Fibroblast of pulmonary artery (primary cell): ENCODE data around the gene CELSR1.
A peak's percentile ranks its signal among the peaks of the same experiment; 100 is the strongest.

Source experiments
- DNase-seq: peaks from one replicate; pipeline ENCODE4 v3.0.0-alpha.2; 2010; ENCODE audit warnings: low read depth
- H3K4me3 ChIP-seq: replicated peaks from 2 replicates; pipeline ENCODE4 v1.5.1; 2011; ENCODE audit warnings: low read depth, mild to moderate bottlenecking, control low read depth, low read length, moderate library complexity
- TF ChIP-seq, protein P1 (sequence below): IDR thresholded peaks from 2 replicates; pipeline ENCODE4 v1.5.1; 2011; ENCODE audit warnings: mild to moderate bottlenecking, control low read depth, low read length, inconsistent platforms; ENCODE audit errors: missing control alignments

Gene CELSR1

GRCh38 chr22:46356496-46357480, 180.6 kb downstream of the CELSR1 start:
- TF ChIP-seq, protein P1, sequence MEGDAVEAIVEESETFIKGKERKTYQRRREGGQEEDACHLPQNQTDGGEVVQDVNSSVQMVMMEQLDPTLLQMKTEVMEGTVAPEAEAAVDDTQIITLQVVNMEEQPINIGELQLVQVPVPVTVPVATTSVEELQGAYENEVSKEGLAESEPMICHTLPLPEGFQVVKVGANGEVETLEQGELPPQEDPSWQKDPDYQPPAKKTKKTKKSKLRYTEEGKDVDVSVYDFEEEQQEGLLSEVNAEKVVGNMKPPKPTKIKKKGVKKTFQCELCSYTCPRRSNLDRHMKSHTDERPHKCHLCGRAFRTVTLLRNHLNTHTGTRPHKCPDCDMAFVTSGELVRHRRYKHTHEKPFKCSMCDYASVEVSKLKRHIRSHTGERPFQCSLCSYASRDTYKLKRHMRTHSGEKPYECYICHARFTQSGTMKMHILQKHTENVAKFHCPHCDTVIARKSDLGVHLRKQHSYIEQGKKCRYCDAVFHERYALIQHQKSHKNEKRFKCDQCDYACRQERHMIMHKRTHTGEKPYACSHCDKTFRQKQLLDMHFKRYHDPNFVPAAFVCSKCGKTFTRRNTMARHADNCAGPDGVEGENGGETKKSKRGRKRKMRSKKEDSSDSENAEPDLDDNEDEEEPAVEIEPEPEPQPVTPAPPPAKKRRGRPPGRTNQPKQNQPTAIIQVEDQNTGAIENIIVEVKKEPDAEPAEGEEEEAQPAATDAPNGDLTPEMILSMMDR: no peak
- DNase-seq: no peak
- no peak overlapping the region for H3K4me3 ChIP-seq

- TF ChIP-seq, protein P1: no peak
- DNase-seq: no peak
- no peak overlapping the region for H3K4me3 ChIP-seq
Measured at GRCh38 chr22:46355996-46356471, 181.4 kb downstream of the CELSR1 start.

GRCh38 chr22:46355369-46355995, 181.9 kb downstream of the CELSR1 start:
- DNase-seq: peak; percentile 69
- H3K4me3 ChIP-seq: no peak overlapping the region
- TF ChIP-seq, protein P1: peak; percentile 78

- TF ChIP-seq, protein P1: no peak
- no peak overlapping the region for H3K4me3 ChIP-seq
- no peak for DNase-seq
Measured at GRCh38 chr22:46354993-46355305, 182.5 kb downstream of the CELSR1 start.

- no peak overlapping the region for H3K4me3 ChIP-seq
- TF ChIP-seq, protein P1: no peak
- DNase-seq: no peak
Measured at GRCh38 chr22:46354176-46354992, 183.0 kb downstream of the CELSR1 start.

GRCh38 chr22:46353483-46354105, 183.8 kb downstream of the CELSR1 start:
- H3K4me3 ChIP-seq: no peak overlapping the region
- DNase-seq: no peak
- TF ChIP-seq, protein P1: no peak
